T-helper 22 cell (primary cell): ENCODE data around the gene PCBP4.

Experiments
- DNase-seq: peaks from one replicate; pipeline ENCODE4 v3.0.0-alpha.2; 2020; ENCODE audit warnings: low read depth

The PCBP4 gene

GRCh38 chr3:51967384-51968169, at the start of gene PCBP4:
Gene PCBP4, minus strand, starts transcription at chr3:51967454. Its CDS starts 6,214 bp downstream, at chr3:51961240.
- peak; percentile 30 for DNase-seq

GRCh38 chr3:52015438-52016228, 48.4 kb upstream of the PCBP4 start:
- no peak for DNase-seq

GRCh38 chr3:52014613-52015012, 47.4 kb upstream of the PCBP4 start:
- no peak for DNase-seq

GRCh38 chr3:52013802-52014598, 46.7 kb upstream of the PCBP4 start:
- no peak for DNase-seq

GRCh38 chr3:52012699-52013098, 45.4 kb upstream of the PCBP4 start:
- DNase-seq: no peak

GRCh38 chr3:52010431-52010830, 43.2 kb upstream of the PCBP4 start:
- no peak for DNase-seq

- DNase-seq: no peak
Observed at GRCh38 chr3:52007291-52007690, 40.0 kb upstream of the PCBP4 start.

- no peak for DNase-seq
Observed at GRCh38 chr3:52006820-52007133, 39.5 kb upstream of the PCBP4 start.

- DNase-seq: no peak
Observed at GRCh38 chr3:52006017-52006819, 39.0 kb upstream of the PCBP4 start.

- DNase-seq: no peak
Observed at GRCh38 chr3:52005571-52005986, 38.3 kb upstream of the PCBP4 start.

- no peak for DNase-seq
Observed at GRCh38 chr3:52004906-52005395, 37.7 kb upstream of the PCBP4 start.

GRCh38 chr3:52004163-52004787, 37.0 kb upstream of the PCBP4 start:
- no peak for DNase-seq

GRCh38 chr3:52002748-52003147, 35.5 kb upstream of the PCBP4 start:
- no peak for DNase-seq

- peak; percentile 70 for DNase-seq
Observed at GRCh38 chr3:52001443-52001974, 34.3 kb upstream of the PCBP4 start.

- no peak for DNase-seq
Observed at GRCh38 chr3:51999846-52000245, 32.6 kb upstream of the PCBP4 start.

GRCh38 chr3:51998774-51999173, 31.5 kb upstream of the PCBP4 start:
- DNase-seq: no peak

- DNase-seq: no peak
Observed at GRCh38 chr3:51997935-51998596, 30.8 kb upstream of the PCBP4 start.

- no peak for DNase-seq
Observed at GRCh38 chr3:51997172-51997571, 29.9 kb upstream of the PCBP4 start.

GRCh38 chr3:51995346-51996163, 28.3 kb upstream of the PCBP4 start, which contains the start of gene RPL29:
Gene RPL29, minus strand, starts transcription at chr3:51995895. Its CDS starts 434 bp downstream, at chr3:51995461.
- DNase-seq: peak; percentile 83
